ENCODE data around the gene VANGL2.

DNA sequence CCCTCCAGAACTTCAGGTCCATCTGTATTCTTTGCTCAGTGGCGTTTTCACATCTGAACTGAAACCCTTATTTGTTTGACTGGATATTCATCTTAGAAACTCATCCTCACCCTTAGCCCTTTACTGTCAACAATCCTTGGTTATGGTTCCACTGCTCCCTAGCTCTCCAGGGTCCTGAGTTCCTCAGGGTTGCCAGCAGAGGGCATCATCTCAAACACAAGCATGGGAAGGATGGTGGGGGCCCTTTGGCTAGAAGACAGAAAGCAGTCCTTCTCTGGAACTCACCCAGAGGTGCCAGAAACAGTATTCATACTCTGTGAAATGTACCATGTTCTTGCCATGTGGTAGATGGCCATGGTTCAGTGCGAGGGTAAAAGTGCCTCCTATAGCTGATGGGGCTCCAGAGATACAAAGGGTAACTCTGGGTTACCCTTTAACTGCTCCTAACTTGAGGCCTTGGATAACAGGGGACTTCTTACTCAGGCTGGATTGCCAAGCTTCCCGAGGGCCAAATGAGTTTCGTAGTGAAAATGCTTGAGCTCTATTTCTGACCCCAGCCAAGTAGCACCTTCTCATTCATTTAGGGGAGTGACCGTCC, 45.9 kb upstream of the VANGL2 start:
- TF ChIP-seq, protein P1, sequence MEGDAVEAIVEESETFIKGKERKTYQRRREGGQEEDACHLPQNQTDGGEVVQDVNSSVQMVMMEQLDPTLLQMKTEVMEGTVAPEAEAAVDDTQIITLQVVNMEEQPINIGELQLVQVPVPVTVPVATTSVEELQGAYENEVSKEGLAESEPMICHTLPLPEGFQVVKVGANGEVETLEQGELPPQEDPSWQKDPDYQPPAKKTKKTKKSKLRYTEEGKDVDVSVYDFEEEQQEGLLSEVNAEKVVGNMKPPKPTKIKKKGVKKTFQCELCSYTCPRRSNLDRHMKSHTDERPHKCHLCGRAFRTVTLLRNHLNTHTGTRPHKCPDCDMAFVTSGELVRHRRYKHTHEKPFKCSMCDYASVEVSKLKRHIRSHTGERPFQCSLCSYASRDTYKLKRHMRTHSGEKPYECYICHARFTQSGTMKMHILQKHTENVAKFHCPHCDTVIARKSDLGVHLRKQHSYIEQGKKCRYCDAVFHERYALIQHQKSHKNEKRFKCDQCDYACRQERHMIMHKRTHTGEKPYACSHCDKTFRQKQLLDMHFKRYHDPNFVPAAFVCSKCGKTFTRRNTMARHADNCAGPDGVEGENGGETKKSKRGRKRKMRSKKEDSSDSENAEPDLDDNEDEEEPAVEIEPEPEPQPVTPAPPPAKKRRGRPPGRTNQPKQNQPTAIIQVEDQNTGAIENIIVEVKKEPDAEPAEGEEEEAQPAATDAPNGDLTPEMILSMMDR (IDR thresholded peaks at IDR 0.05 in 4 of 5, conservative IDR thresholded peaks at IDR 0.05 in 1 of 5), result peak in 3 of 5 experiments; percentile 12 to 37 (median 36)
- no peak for TF ChIP-seq POLR2A (IDR thresholded peaks at IDR 0.05)

Data from gastrocnemius medialis (tissue), 4 donors.